GM12865 (cell line): ENCODE measurements around the gene ABCA12.
A peak's percentile ranks its signal among the peaks of the same experiment; 100 is the strongest.

Experiments
- DNase-seq: peaks from one replicate; pipeline ENCODE4 v3.0.0; 2010; ENCODE audit warnings: low read depth
- H3K4me3 ChIP-seq: 2 replicates; pipeline ENCODE4 v1.5.1; 2011; ENCODE audit warnings: mild to moderate bottlenecking, low read depth, low read length, control low read depth
- CTCF ChIP-seq: IDR thresholded peaks from 2 replicates; pipeline ENCODE4 v1.5.1; 2011; ENCODE audit warnings: low read length, control low read depth, low read depth, inconsistent platforms; ENCODE audit not compliant: insufficient read depth; ENCODE audit errors: missing control alignments

ABCA12 gene

GRCh38 chr2:215019085-215019484 lies 119.3 kb downstream of the ABCA12 start:
- TF ChIP-seq CTCF = no peak
- H3K4me3 ChIP-seq = peak overlapping the region; percentile 54
- DNase-seq = peak; percentile 92

GRCh38 chr2:215015421-215015820 lies 123.0 kb downstream of the ABCA12 start:
- no peak for DNase-seq
- H3K4me3 ChIP-seq = no peak overlapping the region
- no peak for TF ChIP-seq CTCF

- TF ChIP-seq CTCF = no peak
- DNase-seq = peak; percentile 14
- H3K4me3 ChIP-seq = no peak overlapping the region
These were observed 128.0 kb downstream of the ABCA12 start for GRCh38 chr2:215010390-215010789.

GRCh38 chr2:215003001-215003400 lies 135.4 kb downstream of the ABCA12 start:
- peak; percentile 20 for DNase-seq
- TF ChIP-seq CTCF = no peak
- no peak overlapping the region for H3K4me3 ChIP-seq

GRCh38 chr2:215002500-215002899 lies 135.9 kb downstream of the ABCA12 start:
- peak; percentile 63 for DNase-seq
- H3K4me3 ChIP-seq = no peak overlapping the region
- TF ChIP-seq CTCF = peak; percentile 21

GRCh38 chr2:215000721-215001120 lies 137.7 kb downstream of the ABCA12 start:
- no peak overlapping the region for H3K4me3 ChIP-seq
- no peak for TF ChIP-seq CTCF
- no peak for DNase-seq

GRCh38 chr2:214995926-214996670 lies 142.3 kb downstream of the ABCA12 start:
- H3K4me3 ChIP-seq = peak overlapping the region; percentile 16; the same call in 1 of the 2 replicates
- no peak for TF ChIP-seq CTCF
- DNase-seq = peak; percentile 92
